Cardiac muscle cell (in vitro differentiated cells and primary cell): ENCODE results near the gene PDE6C. TPM values are rescaled to one million over a fixed set of nuclear protein-coding genes. Genes with fewer than 3 reads are reported as not detected.

Experiments
- DNase-seq, 2 donors: peaks; one replicate each; pipeline versions ENCODE4 v3.0.0 to v3.0.0-alpha.2; 2010 to 2017; ENCODE audit warnings: low read depth in 1 of 2, low spot score in 1 of 2
- H3K27ac ChIP-seq: fragments of 200-600 bp; sonication (generic); 2 replicates; pipeline ENCODE4 v1.5.1; 2016
- H3K27me3 ChIP-seq: fragments of 200-600 bp; sonication (generic); 2 replicates; pipeline ENCODE4 v1.6.0; 2016; ENCODE audit warnings: control low read depth
- H3K36me3 ChIP-seq: fragments of 200-600 bp; sonication (generic); 2 replicates; pipeline ENCODE4 v1.5.1; 2016; ENCODE audit warnings: control low read depth
- H3K4me1 ChIP-seq: fragments of 200-600 bp; sonication (generic); 2 replicates; pipeline ENCODE4 v1.8.1; 2017; ENCODE audit warnings: low read depth, mild to moderate bottlenecking, mixed run types
- H3K4me3 ChIP-seq: fragments of 200-600 bp; sonication (generic); 2 replicates; pipeline ENCODE4 v1.5.1; 2016; ENCODE audit warnings: mild to moderate bottlenecking
- H3K9me3 ChIP-seq: fragments of 200-600 bp; sonication (generic); 2 replicates; pipeline ENCODE4 v1.5.1; 2017; ENCODE audit warnings: low read depth, mild to moderate bottlenecking, control low read depth
- CTCF ChIP-seq: IDR thresholded peaks from 2 replicates; pipeline ENCODE4 v1.5.1; 2012; ENCODE audit warnings: low read depth, mild to moderate bottlenecking, low read length
- polyA plus RNA-seq: library from polyadenylated mRNA; unstranded; fragments of >200 nt; fragmentation: Nextera tagmentation; extraction: Ambion mirVana; gene quantifications from 2 replicates; pipeline ENCODE4 v1.2.1, GENCODE V29; 2016
- total RNA-seq: library from RNA; depleted of rRNA; stranded (reverse); fragments of >200 nt; gene quantifications from 2 replicates; pipeline ENCODE4 v1.2.3, GENCODE V29; 2016

PDE6C gene
- total and polyA plus RNA-seq, 2 experiments from 2014 or later = 0.12 TPM; not detected in 1

GRCh38 chr10:93589648-93590562 is 22.4 kb upstream of the PDE6C start:
- no peak for TF ChIP-seq CTCF
- Histone ChIP-seq H3K36me3 (no peaks in the 10 kb centered on the region), H3K4me3 (no peak overlapping the region)

GRCh38 chr10:93590638-93591037 is 21.7 kb upstream of the PDE6C start:
- Histone ChIP-seq H3K9me3 (no peaks in the 10 kb centered on the region), H3K27ac (no peak overlapping the region), H3K4me3 (no peak overlapping the region), H3K27me3 (no peaks in the 10 kb centered on the region), H3K36me3 (no peaks in the 10 kb centered on the region), H3K4me1 (no peaks in the 10 kb centered on the region)
- no peak for DNase-seq
- no peak for TF ChIP-seq CTCF

More at GRCh38 chr10:93589648-93590562, 22.4 kb upstream of the PDE6C start:
- no peak overlapping the region for H3K27ac ChIP-seq
- no peaks in the 10 kb centered on the region for H3K9me3 ChIP-seq
- no peaks in the 10 kb centered on the region for H3K27me3 ChIP-seq
- no peaks in the 10 kb centered on the region for H3K4me1 ChIP-seq
- no peak for DNase-seq

- no peak overlapping the region for H3K4me3 ChIP-seq
- no peaks in the 10 kb centered on the region for H3K36me3 ChIP-seq
- no peaks in the 10 kb centered on the region for H3K9me3 ChIP-seq
- no peak for DNase-seq
- no peak for TF ChIP-seq CTCF
- no peaks in the 10 kb centered on the region for H3K27me3 ChIP-seq
- no peak overlapping the region for H3K27ac ChIP-seq
- H3K4me1 ChIP-seq = no peaks in the 10 kb centered on the region
These were observed 21.1 kb upstream of the PDE6C start for GRCh38 chr10:93591065-93591808.

GRCh38 chr10:93593254-93593653 is 19.1 kb upstream of the PDE6C start:
- Histone ChIP-seq H3K27me3 (peaks cover 3% of the 10 kb centered on the region), H3K4me3 (no peak overlapping the region), H3K36me3 (no peaks in the 10 kb centered on the region), H3K4me1 (no peaks in the 10 kb centered on the region), H3K9me3 (no peaks in the 10 kb centered on the region), H3K27ac (no peak overlapping the region)
- DNase-seq = no peak
- TF ChIP-seq CTCF = no peak

- H3K27ac ChIP-seq = no peak overlapping the region
- H3K9me3 ChIP-seq = no peaks in the 10 kb centered on the region
- H3K4me1 ChIP-seq = no peaks in the 10 kb centered on the region
- no peak for TF ChIP-seq CTCF
- H3K4me3 ChIP-seq = no peak overlapping the region
- DNase-seq = no peak
- H3K27me3 ChIP-seq = peaks cover 8% of the 10 kb centered on the region
- no peaks in the 10 kb centered on the region for H3K36me3 ChIP-seq
These were observed 18.6 kb upstream of the PDE6C start for GRCh38 chr10:93593749-93594148.
